Measurements from ENCODE around the gene HOXD4. TPM values are rescaled to one million over a fixed set of nuclear protein-coding genes. Genes with fewer than 3 reads are reported as not detected.

Gene HOXD4
- total RNA-seq, 4 donors from 2014 or later, result 1.9 to 3.1 TPM; not detected in 2

- H3K27me3 ChIP-seq, result peaks cover 83% of the 10 kb centered on the region
- 4% methylated on average over 56 of the region's 98 CpGs for WGBS
- no peak overlapping the region for H3K27ac ChIP-seq
- peaks cover 24% of the 10 kb centered on the region for H3K4me1 ChIP-seq
- no peaks in the 10 kb centered on the region for H3K9me3 ChIP-seq
- peak; percentile 63 to 80 for DNase-seq (ENCODE audit: low spot score in 2 of 2)
- TF ChIP-seq CTCF (IDR thresholded peaks at IDR 0.05), result no peak
- TF ChIP-seq POLR2AphosphoS5 (IDR thresholded peaks at IDR 0.05), result no peak
- TF ChIP-seq EP300 (IDR thresholded peaks at IDR 0.05), result no peak
- TF ChIP-seq POLR2A (IDR thresholded peaks at IDR 0.05), result no peak
- H3K36me3 ChIP-seq, result no peaks in the 10 kb centered on the region
- peak overlapping the region; percentile 62 for H3K4me3 ChIP-seq
Observed at GRCh38 chr2:176188774-176189680, 37.7 kb downstream of the HOXD4 start.

- TF ChIP-seq POLR2AphosphoS5 (IDR thresholded peaks at IDR 0.05) (no peak), CTCF (IDR thresholded peaks at IDR 0.05) (no peak), POLR2A (IDR thresholded peaks at IDR 0.05) (no peak), EP300 (IDR thresholded peaks at IDR 0.05) (no peak)
- no peak for DNase-seq (ENCODE audit: low spot score in 2 of 2)
- Histone ChIP-seq H3K9me3 (no peaks in the 10 kb centered on the region), H3K4me1 (peaks cover 24% of the 10 kb centered on the region), H3K27me3 (peaks cover 84% of the 10 kb centered on the region), H3K4me3 (peak overlapping the region; percentile 62), H3K27ac (no peak overlapping the region), H3K36me3 (no peaks in the 10 kb centered on the region)
- WGBS, result 41% methylated on average over 19 of the region's 28 CpGs
Observed at GRCh38 chr2:176189681-176190641, 38.6 kb downstream of the HOXD4 start.

GRCh38 chr2:176192351-176192750 is 41.0 kb downstream of the HOXD4 start:
- no peak for TF ChIP-seq EP300 (IDR thresholded peaks at IDR 0.05)
- TF ChIP-seq POLR2AphosphoS5 (IDR thresholded peaks at IDR 0.05), result no peak
- TF ChIP-seq CTCF (IDR thresholded peaks at IDR 0.05), result no peak
- no peak for TF ChIP-seq POLR2A (IDR thresholded peaks at IDR 0.05)
- H3K9me3 ChIP-seq, result no peaks in the 10 kb centered on the region
- no peaks in the 10 kb centered on the region for H3K36me3 ChIP-seq
- DNase-seq (ENCODE audit: low spot score in 2 of 2), result no peak
- 29% methylated on average over 1 of the region's 1 CpG for WGBS
- no peak overlapping the region for H3K27ac ChIP-seq
- H3K4me1 ChIP-seq, result peaks cover 24% of the 10 kb centered on the region
- H3K27me3 ChIP-seq, result peaks cover 74% of the 10 kb centered on the region
- no peak overlapping the region for H3K4me3 ChIP-seq

GRCh38 chr2:176193048-176193447 is 41.7 kb downstream of the HOXD4 start:
- peaks cover 76% of the 10 kb centered on the region for H3K27me3 ChIP-seq

More at GRCh38 chr2:176193048-176193447, 41.7 kb downstream of the HOXD4 start:
- H3K4me3 ChIP-seq, result no peak overlapping the region
- TF ChIP-seq CTCF (IDR thresholded peaks at IDR 0.05), result no peak
- TF ChIP-seq EP300 (IDR thresholded peaks at IDR 0.05), result no peak
- TF ChIP-seq POLR2A (IDR thresholded peaks at IDR 0.05), result no peak
- no peak for TF ChIP-seq POLR2AphosphoS5 (IDR thresholded peaks at IDR 0.05)
- 38% methylated on average over 1 of the region's 1 CpG for WGBS
- H3K9me3 ChIP-seq, result no peaks in the 10 kb centered on the region
- DNase-seq (ENCODE audit: low spot score in 2 of 2), result no peak
- H3K27ac ChIP-seq, result no peak overlapping the region
- no peaks in the 10 kb centered on the region for H3K36me3 ChIP-seq
- peaks cover 19% of the 10 kb centered on the region for H3K4me1 ChIP-seq

Data from suprapubic skin (tissue), 4 donors.